Activated T-cell treated with anti-CD3 and anti-CD28 coated beads, Interleukin-2, amount 50 U/mL, for 72 hours (primary cell): Measurements from ENCODE around the gene PRM1. TPM values are rescaled to one million over a fixed set of nuclear protein-coding genes. Genes with fewer than 3 reads are reported as not detected.

Experiments used
- ATAC-seq, 2 donors: fragments of 150-1000 bp; cut with Tn5 transposase; replicated peaks in 1 of 2; 2 replicates each; pipeline ENCODE4 v1.10.0; 2021; ENCODE audit warnings: moderate library complexity in 2 of 2, mild to moderate bottlenecking in 1 of 2
- DNase-seq, 2 donors: peaks; one replicate each; pipeline ENCODE4 v3.0.0; 2021 to 2022; ENCODE audit warnings: mixed read lengths in 1 of 2
- H3K27ac Mint-ChIP-seq: one replicate; pipeline ENCODE4 v1.8.0; 2022; ENCODE audit warnings: mild to moderate bottlenecking, moderate library complexity, mixed read lengths
- H3K27me3 Mint-ChIP-seq: one replicate; pipeline ENCODE4 v1.8.0; 2022; ENCODE audit warnings: low read depth, mixed read lengths
- H3K36me3 Mint-ChIP-seq, 2 donors: one replicate each; pipeline ENCODE4 v1.8.0; 2022; ENCODE audit warnings: mixed read lengths in 2 of 2, mild to moderate bottlenecking in 1 of 2; ENCODE audit not compliant: insufficient read depth in 2 of 2
- H3K4me1 Mint-ChIP-seq: one replicate; pipeline ENCODE4 v1.8.0; 2022; ENCODE audit warnings: low read depth, mixed read lengths
- H3K4me3 Mint-ChIP-seq, 2 donors: one replicate each; pipeline ENCODE4 v1.8.0; 2022; ENCODE audit warnings: mild to moderate bottlenecking in 2 of 2, mixed read lengths in 2 of 2, moderate library complexity in 2 of 2
- H3K9me3 Mint-ChIP-seq, 2 donors: one replicate each; pipeline ENCODE4 v1.8.0; 2022; ENCODE audit warnings: mixed read lengths in 2 of 2
- total RNA-seq, 2 donors: library from RNA; stranded (reverse); gene quantifications; one replicate each; pipeline ENCODE4 v1.2.3, GENCODE V29; 2022

PRM1 gene
- total RNA-seq, 2 donors from 2014 or later = not detected

DNA sequence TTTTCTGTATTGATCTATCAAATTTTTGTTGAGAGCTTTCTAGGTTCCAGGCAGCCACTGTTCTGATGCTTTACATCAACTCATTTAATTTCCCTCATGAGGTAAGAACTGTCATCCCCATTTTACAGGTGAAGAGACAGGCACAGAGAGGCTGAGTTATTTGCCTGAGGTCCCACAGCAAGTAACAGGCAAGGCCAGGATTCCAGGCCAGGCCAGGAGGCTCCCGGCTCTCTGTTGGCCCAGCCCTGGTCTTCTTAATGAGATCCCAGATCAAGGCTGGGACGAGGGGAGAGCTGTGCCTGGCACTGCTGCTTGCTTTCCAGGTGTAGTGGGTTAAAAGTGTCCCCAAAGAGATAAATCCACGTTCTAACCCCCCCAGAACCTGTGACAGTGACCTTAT lies 41.7 kb upstream of the PRM1 start:
- H3K27me3 Mint-ChIP-seq = no peaks in the 10 kb centered on the region
- H3K36me3 Mint-ChIP-seq = no peaks in the 10 kb centered on the region
- no peak overlapping the region for H3K27ac Mint-ChIP-seq
- ATAC-seq (no peak), DNase-seq (no peak)
- H3K9me3 Mint-ChIP-seq = no peaks in the 10 kb centered on the region
- no peak overlapping the region for H3K4me3 Mint-ChIP-seq
- H3K4me1 Mint-ChIP-seq = peaks cover 34% of the 10 kb centered on the region

DNA sequence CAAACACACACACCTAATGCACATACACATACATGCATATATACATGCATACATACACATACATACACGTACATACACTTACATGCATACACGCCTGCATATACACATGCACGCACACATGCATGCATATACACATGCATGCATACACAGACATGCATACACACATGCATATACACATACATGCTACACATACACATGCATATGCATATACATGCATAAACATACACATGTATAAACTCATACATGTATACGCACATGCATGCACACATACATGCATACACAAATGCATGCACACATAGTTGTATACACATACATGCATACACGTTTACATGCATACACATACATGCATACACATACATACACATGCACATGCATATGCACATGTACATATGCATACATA lies 40.5 kb upstream of the PRM1 start:
- Mint-ChIP-seq H3K4me1 (peaks cover 22% of the 10 kb centered on the region), H3K9me3 (no peaks in the 10 kb centered on the region), H3K27me3 (no peaks in the 10 kb centered on the region), H3K4me3 (no peak overlapping the region), H3K27ac (no peak overlapping the region), H3K36me3 (no peaks in the 10 kb centered on the region)
- no peak for DNase-seq
- ATAC-seq = no peak

DNA sequence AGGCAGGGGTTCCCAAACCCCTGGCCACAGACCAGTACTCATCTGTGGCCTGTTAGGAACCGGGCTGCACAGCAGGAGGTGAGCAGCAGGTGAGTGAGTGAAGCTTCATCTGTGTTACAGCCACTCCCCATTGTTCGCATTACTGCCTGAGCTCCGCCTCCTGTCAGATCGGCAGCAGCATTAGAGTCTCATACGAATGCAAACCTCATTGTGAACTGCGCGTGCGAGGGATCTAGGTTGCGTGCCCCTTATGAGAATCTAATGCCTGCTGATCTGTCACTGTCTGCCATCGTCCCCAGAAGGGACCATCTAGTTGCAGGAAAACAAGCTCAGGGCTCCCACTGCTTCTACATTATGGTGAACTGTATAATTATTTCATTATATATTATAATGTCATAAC lies 39.0 kb upstream of the PRM1 start:
- H3K27ac Mint-ChIP-seq = no peak overlapping the region
- no peaks in the 10 kb centered on the region for H3K27me3 Mint-ChIP-seq
- ATAC-seq = no peak
- peaks cover 7% of the 10 kb centered on the region for H3K4me1 Mint-ChIP-seq
- H3K36me3 Mint-ChIP-seq = no peaks in the 10 kb centered on the region
- no peaks in the 10 kb centered on the region for H3K9me3 Mint-ChIP-seq
- H3K4me3 Mint-ChIP-seq = no peak overlapping the region
- DNase-seq = no peak

DNA sequence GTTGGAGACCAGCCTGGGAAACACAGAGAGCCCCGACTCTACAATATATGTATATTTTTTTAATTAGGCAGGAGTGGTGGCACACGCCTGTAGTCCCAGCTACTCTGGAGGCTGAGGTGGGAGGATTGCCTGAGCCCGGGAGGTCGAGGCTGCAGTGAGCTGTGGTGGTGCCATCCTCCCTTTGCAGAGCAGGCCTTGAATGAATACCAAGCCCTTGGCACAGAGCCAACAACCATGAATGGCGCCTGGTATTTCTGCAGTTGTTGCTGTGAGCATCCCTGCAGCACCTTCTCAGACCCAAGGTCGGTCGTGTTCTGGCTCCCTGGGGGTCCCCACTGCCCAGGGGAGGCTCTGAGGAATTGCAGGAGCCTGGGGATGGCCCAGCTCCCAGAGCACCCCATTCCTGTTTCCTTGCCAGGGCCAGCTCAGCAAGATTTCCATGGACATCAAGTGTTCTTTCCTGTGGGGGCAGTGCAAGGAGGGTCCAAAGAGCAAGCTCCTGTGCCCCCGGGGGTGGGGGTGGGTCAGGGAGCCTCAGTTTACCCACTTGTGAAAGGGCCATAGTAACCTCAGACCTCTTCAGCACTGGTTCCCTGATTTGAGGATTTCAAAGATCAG lies 38.5 kb upstream of the PRM1 start:
- peaks cover 2% of the 10 kb centered on the region for H3K4me1 Mint-ChIP-seq
- H3K4me3 Mint-ChIP-seq = no peak overlapping the region
- ATAC-seq (no peak), DNase-seq (no peak)
- H3K27me3 Mint-ChIP-seq = no peaks in the 10 kb centered on the region
- H3K9me3 Mint-ChIP-seq = no peaks in the 10 kb centered on the region
- no peak overlapping the region for H3K27ac Mint-ChIP-seq
- H3K36me3 Mint-ChIP-seq = no peaks in the 10 kb centered on the region

DNA sequence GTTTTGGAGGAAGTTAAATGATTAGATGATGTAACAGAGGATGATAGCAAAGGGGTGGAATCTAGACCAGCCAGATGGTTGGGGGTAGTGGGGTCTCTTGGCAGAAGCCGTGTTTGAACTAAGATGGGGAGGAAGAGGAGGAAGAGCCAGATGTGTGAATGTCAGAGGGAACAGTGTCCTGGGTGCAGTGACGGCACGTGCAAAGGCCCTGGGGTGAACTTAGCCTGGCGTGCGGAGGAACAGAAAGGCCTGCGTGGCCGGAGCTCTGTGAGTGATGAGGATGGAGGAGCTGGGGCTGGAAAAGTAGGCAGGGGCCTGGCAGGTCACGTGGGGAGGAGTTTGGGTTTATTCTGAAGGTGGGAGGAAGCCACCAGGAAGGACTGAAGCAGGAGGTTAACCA lies 37.7 kb upstream of the PRM1 start:
- no peak for ATAC-seq
- no peaks in the 10 kb centered on the region for H3K9me3 Mint-ChIP-seq

DNA sequence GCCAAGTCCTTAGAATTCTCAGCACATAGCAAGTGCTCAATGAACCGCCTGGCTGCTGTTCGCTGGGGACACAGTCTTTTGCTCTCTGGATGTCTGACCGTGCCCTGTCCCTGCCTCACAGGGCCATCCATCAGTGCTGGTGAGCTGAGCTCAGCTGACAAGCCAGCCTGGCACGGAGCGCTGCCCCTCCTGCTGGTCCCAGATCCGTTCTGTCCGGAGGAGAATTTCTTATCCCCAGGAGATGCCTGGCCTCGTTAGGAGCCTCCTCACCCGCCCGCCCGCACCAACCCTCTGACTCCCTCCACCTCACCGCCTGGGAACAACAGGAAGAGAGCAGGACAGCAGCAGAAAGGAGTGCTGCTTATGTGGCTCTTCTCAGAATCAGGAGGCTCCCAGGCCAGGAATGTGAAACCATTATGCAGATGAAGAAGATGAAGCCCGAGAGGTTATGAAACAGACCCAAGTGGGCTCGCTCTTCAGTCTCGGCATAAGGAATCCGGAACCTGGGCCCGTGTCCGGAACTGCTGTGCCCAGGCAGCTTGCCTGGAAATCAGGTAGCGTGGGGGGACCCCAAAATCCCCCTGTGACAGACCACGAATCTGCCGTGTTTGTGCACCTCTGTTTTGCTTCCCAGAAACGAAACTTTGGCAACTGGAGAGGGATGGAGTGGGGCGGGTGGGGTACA lies 35.3 kb upstream of the PRM1 start:
- no peaks in the 10 kb centered on the region for H3K9me3 Mint-ChIP-seq
- no peak for DNase-seq
- no peaks in the 10 kb centered on the region for H3K36me3 Mint-ChIP-seq
- peaks cover 29% of the 10 kb centered on the region for H3K4me1 Mint-ChIP-seq
- H3K27ac Mint-ChIP-seq = no peak overlapping the region
- H3K27me3 Mint-ChIP-seq = no peaks in the 10 kb centered on the region
- no peak overlapping the region for H3K4me3 Mint-ChIP-seq
- no peak for ATAC-seq

More for the DNA sequence above, 37.7 kb upstream of the PRM1 start:
- DNase-seq = no peak
- Mint-ChIP-seq H3K27me3 (no peaks in the 10 kb centered on the region), H3K4me3 (no peak overlapping the region), H3K27ac (no peak overlapping the region), H3K36me3 (no peaks in the 10 kb centered on the region), H3K4me1 (peaks cover 5% of the 10 kb centered on the region)

DNA sequence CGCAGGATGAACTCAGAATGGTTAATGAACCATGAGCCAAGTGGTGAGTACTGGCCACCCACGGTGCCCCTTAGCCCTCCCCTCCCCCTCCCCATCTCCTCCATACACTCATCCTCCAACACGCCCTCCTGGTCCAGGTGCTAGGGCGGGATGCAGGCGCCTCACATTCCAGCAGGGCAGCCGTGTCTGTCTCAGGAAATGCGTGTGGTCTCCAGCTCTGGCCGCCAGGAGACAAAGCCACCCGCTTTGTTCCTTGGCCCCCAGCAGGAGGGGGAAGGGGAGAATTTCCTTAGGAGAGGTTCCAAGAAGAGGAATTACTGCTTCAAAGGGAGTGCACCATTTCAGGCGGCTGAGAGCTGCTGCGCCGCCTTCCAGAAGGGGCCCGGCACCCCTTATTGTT lies 34.4 kb upstream of the PRM1 start:
- H3K4me3 Mint-ChIP-seq = no peak overlapping the region
- no peaks in the 10 kb centered on the region for H3K36me3 Mint-ChIP-seq
- H3K4me1 Mint-ChIP-seq = peaks cover 38% of the 10 kb centered on the region
- ATAC-seq (no peak), DNase-seq (no peak)
- H3K9me3 Mint-ChIP-seq = no peaks in the 10 kb centered on the region
- no peak overlapping the region for H3K27ac Mint-ChIP-seq
- H3K27me3 Mint-ChIP-seq = no peaks in the 10 kb centered on the region

DNA sequence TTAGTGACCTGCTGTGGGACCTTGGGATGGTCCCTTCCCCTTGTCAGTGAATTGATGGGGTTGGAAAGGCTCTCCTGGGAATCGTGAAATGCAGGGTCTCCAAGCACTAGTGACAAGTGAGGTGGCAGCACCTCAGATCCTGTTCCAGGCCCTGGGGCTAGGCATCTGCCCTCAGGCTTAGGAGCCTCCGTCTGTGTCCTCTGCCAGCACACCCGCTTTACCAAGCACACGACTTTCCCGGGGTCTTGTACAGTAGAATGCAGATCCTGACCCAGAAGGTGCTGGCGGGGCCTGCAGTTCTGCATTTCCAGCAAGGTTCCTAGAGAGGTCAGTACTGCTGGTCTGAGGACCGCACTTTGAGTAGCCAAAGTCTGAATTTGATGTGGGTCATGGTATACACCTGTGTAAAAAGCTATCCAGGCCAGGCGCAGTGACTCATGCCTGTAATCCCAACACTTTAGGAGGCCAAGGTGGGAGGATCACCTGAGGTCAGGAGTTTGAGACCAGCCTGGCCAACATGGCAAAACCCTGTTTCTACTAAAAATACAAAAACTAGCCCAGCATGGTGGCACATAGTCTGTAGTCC lies 33.3 kb upstream of the PRM1 start:
- Mint-ChIP-seq H3K4me3 (no peak overlapping the region), H3K36me3 (no peaks in the 10 kb centered on the region), H3K27me3 (no peaks in the 10 kb centered on the region), H3K9me3 (no peaks in the 10 kb centered on the region), H3K4me1 (peaks cover 47% of the 10 kb centered on the region), H3K27ac (no peak overlapping the region)
- ATAC-seq (no peak), DNase-seq (no peak)

DNA sequence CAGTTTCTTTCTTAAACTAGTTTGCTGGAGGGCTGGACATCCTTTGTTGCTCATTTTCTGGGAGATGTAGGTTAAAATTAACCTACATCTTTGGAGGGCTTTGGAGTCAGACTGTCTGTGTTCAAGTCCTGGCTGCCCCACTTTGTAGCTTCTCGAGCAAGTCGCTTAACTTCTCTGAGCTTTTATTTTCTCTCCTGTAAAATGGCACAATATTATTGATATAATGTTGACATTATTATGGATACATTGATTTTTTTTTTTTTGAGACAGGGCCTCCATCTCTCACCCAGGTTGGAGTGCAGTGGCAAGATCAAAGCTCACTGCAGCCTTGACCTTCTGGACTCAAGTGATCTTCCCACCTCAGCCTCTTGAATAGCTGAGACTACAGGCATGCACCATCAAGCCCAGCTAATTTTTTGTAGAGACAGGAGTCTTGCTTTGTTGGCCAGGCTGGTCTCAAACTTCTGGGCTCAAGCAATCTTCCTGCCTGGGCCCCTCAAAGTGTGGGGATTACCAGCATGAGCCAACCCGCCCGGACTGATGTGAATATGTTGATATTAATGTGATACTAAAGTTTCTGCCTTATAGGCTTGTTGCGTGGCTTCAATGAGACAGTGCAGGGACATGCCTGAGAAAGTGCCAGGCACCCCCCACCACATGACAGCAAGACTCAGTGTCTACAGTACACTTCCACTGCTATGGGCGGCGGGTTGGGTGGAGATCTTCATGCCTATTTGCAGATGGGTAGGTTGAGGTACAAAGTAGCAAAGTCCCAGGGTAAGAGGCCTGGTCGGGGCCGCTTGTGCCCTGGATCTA lies 32.6 kb upstream of the PRM1 start:
- Mint-ChIP-seq H3K4me1 (peaks cover 47% of the 10 kb centered on the region), H3K36me3 (no peaks in the 10 kb centered on the region), H3K27ac (no peak overlapping the region), H3K4me3 (no peak overlapping the region), H3K27me3 (no peaks in the 10 kb centered on the region), H3K9me3 (no peaks in the 10 kb centered on the region)
- no peak for DNase-seq
- no peak for ATAC-seq

DNA sequence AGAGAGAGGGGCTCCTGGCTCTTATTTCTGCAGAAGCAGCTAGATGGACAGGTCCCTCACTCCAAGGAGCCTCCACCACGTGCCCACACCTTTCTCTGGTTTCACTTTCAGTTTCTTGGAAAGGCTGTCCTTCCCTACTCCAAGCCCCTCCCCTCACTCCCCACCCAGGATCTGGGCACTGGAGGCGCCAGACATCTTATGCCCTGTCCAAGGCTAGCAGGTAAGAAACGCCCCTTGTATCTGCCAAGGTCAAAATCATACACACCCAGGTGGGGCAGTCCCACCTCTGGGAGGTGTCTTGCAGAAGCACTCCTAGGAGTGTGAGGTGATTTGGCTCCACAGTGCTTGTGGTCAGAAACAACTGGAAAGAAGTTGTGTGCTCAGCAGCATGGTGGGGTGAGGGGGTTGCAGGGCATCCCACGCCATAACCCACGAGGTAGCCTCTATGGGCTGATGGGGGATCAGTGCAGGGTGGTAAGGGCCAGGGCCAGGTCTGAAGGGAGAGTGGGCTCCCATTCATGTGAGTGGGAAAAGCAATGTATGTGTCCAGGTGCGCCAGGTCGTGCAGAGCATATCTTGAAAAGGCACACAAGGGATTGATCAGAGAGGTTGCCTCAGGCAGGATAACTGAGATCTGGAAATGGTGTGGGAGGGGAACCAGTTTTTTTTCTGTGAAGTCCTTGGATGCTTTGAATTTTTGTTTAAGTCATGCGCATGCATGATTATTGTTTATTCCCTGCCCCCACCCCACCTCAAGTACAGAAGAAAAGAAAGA lies 31.8 kb upstream of the PRM1 start:
- no peaks in the 10 kb centered on the region for H3K27me3 Mint-ChIP-seq
- no peak overlapping the region for H3K27ac Mint-ChIP-seq
- peak overlapping the region in 1 of 2 donors; percentile 46 for H3K4me3 Mint-ChIP-seq
- H3K4me1 Mint-ChIP-seq = peaks cover 52% of the 10 kb centered on the region
- no peaks in the 10 kb centered on the region for H3K36me3 Mint-ChIP-seq
- DNase-seq (no peak), ATAC-seq (peak in 1 of 2 donors; percentile 24)
- H3K9me3 Mint-ChIP-seq = no peaks in the 10 kb centered on the region

DNA sequence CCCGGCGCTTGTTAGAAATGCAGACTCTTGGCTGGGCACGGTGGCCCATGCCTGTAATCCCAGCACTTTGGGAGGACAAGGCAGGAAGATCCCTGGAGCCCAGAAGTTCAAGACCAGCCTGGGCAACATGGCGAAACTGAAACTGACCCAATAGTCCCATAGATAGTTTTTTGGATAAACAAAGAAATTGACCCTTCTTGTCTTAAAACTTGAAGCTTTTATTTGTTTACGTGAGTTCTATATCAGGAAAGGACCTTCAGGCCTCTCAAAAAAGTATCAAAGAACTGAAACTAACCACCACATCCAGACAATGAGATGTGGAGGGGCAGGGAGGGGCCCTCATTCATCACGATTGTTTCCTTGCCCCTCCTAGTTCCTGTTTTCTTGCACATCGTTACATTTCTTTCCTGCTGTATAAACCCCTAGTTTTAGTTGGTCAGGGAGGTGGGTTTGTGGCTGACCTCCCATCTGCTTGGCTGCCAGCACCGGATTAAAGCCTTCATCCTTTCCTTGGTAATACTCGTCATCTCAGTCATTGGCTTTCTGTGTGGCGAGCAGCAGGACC lies 29.9 kb upstream of the PRM1 start:
- peak; percentile 60 to 73 for DNase-seq
- Mint-ChIP-seq H3K4me1 (peaks cover 62% of the 10 kb centered on the region), H3K4me3 (peak overlapping the region; percentile 61 to 67), H3K36me3 (no peaks in the 10 kb centered on the region), H3K9me3 (no peaks in the 10 kb centered on the region), H3K27me3 (no peaks in the 10 kb centered on the region), H3K27ac (peak overlapping the region; percentile 86)
- ATAC-seq = peak; percentile 34 to 59

DNA sequence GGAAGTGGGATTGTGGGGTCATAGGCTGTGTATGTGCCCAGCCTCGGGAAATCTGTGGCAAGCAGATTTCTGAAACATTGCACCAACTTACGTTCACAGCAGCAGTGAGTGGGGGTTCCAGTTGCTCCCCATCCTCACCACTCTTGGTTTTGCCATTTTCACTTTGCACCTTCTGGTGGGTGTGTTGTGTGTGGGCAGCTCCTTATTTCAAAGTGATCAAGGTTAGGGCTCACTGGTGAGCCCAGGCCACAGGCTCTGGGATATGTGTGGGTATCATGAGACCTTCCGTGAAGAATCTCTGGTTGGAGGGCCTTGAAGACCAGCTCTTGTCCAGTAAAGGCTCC lies 29.5 kb upstream of the PRM1 start:
- Mint-ChIP-seq H3K4me3 (peak overlapping the region; percentile 61 to 67), H3K36me3 (no peaks in the 10 kb centered on the region)

More for the DNA sequence above, 29.5 kb upstream of the PRM1 start:
- DNase-seq = no peak
- Mint-ChIP-seq H3K9me3 (no peaks in the 10 kb centered on the region), H3K27ac (no peak overlapping the region), H3K27me3 (no peaks in the 10 kb centered on the region), H3K4me1 (peaks cover 62% of the 10 kb centered on the region)
- no peak for ATAC-seq
